ENCODE data around the gene LRP2.

GRCh38 chr2:169265591-169265990 is 96.7 kb downstream of the LRP2 start:
- TF ChIP-seq POLR2AphosphoS5 (IDR thresholded peaks at IDR 0.05; ENCODE audit: low read depth) (no peak), EZH2 (IDR thresholded peaks at IDR 0.05; ENCODE audit: low read depth, unreplicated experiment) (no peak), CREB1 (CRISPR knock-in tag; IDR thresholded peaks at IDR 0.05; ENCODE audit: low read depth) (no peak), CTCF (conservative IDR thresholded peaks at IDR 0.05; ENCODE audit: low read depth in 2 of 2) (no peak), REST (IDR thresholded peaks at IDR 0.05; ENCODE audit: unreplicated experiment) (no peak), ZNF331 (CRISPR knock-in tag; IDR thresholded peaks at IDR 0.05; ENCODE audit: low read depth) (no peak)

All from GM23338 (cell line).